Measurements from ENCODE around the gene OASL.

The OASL gene

DNA sequence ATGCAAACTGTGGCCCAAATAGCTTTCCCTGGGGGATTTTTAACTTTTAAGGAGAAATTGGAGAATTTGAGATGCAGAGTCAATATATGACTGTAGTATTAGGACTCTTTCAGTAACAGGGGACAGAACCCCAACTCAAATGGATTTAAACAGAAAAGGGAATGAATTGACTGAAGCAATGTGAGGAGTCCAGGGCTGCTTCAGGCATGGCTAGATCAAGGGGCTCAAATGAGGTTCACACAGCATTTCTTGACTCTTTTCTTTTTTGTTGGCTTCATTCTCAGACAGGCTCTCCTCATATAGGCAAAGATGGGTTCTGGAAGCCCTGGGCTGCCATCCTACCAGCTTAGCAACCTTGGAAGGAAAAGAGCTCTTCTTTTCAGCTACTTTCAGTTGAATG, 47.1 kb downstream of the OASL start:
- no peak for DNase-seq (ENCODE audit: low read depth)

DNA sequence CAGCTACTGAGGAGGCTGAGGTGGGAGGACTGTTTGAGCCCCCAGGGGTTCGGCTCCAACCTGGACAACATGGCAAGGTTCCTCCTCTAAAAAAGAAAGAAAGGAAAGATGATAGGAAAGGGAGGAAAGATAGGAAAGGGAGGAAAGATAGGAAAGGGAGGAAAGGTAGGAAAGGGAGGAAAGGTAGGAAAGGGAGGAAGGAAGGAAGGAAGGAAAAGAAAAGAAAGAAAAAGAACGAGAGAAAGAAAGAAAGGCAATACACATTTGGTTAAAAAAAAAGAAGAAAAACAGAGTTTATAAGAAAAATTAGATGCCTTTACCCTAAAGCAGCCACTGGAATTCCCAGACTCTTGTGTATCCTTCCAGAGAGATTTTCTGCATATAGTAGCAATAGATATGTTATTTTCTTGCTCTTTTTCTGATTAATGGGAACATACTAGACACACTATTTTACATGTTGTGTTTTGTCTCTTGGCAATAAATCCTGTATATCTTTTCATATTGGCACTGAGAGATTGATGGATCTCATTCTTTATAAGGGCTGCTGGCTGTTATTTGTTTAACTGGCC, 48.5 kb downstream of the OASL start:
- DNase-seq (ENCODE audit: low read depth) = no peak

DNA sequence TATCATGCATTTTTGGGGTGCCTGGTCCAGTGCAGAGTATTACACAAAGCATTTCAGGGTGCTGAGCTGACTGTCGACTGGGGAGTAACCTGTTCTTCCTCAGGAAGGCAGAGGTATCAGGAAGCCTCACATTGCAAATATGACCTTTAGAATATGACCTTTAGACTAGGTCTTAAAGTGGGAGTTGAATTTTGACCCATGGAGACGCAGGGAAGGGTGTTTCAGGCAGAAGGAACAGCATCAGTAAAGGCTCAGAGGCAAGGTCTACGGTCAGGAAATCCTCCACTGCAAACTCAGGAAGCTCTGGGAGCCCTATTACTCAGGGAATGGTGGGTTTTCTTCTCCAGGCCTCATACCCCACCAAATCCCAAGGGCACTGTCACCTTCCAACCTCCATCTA, 49.4 kb downstream of the OASL start:
- no peak for DNase-seq (ENCODE audit: low read depth)

DNA sequence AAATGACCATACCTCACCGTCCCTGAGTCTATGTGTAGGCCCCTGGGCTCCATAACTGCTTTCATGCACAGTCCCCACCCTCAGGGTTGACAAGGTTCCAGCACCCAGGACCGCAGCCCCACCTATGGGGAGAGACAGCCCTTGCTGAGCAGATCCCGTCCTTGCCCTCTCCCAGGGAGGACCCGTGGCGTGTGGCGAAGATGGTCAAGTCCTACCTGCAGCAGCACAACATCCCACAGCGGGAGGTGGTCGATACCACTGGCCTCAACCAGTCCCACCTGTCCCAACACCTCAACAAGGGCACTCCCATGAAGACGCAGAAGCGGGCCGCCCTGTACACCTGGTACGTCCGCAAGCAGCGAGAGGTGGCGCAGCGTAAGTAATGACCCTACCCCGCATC, 50.4 kb downstream of the OASL start:
- DNase-seq (ENCODE audit: low read depth) = no peak

DNA sequence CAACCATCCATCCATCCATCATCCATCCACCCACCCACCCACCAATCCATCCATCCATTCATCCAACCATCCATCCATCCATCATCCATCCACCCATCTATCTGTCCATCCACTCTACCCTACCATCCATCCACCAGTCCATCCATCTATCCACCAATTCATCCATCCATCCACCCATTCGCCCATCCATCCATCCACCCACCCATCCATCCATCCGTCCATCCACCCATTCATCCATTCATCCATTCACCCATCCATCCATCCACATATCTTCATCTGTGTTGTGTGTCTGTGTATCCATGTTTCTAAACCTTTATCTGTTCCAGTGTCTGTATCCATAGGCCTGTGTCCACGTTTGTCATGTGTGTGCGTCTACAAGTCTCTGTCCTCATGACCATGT, 50.8 kb downstream of the OASL start:
- no peak for DNase-seq (ENCODE audit: low read depth)

DNA sequence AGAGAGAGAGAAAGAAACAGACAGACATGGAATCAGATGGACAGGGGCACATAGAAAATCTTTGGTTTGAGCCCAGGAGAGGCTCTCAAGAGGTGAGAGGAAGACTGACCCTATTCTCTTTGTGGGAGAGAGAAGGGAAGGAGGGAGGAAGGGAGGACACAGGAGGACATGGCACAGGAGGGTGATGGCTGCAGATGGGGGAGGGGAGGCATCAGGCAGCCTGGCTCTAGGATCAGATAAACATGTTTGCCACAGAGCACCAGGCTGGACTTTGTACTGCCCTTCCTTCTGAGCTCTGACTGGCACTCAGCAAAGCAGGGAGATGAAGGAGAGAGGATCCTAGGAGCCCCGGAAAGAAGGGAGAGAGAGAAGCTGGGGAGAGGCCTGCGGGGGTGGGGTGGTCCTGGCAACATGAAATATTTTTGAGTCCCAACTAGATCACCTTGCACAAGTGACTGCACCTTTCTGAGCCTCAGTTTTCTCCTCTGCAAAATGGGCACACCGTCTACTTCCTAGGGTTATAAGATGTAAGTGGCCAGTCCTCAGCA, 54.6 kb downstream of the OASL start:
- DNase-seq (ENCODE audit: low read depth) = no peak

DNA sequence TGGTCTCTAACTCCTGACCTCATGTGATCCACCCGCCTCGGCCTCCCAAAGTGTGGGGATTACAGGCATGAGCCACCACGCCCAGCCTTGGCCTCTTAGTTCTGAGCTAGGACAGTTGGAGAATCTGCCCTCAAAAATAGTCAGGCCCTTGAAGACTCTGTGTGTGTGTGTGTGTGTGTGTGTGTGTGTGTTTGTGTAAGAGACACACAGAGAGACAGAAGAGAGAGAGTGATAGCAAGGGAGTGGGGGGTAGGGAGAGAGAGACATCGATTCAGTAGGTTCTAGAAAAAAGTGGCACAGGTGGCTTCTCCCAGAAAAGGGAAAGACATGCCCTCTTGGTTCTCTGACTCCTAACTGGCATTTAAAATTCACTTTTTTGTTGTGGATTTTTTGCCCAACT, 55.3 kb downstream of the OASL start:
- DNase-seq (ENCODE audit: low read depth) = no peak

DNA sequence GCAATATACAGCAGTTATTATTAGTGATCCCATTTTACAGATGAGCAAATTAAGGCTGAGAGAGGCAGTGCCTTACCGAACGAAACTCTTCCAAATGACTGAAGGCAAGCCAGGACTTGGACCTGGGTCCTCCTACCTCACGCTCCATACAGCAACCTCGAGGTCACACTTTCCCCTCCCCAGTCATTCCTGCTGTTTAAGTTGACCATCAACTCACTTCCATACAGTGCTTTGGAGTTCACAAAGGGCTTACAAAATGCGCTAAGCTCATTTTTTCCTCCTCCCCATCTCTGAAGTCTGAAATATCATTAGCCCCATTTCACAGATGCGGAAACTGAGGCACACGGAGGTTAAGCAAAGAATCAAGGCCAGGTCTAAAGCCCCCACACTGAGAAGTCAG, 56.4 kb downstream of the OASL start:
- no peak for DNase-seq (ENCODE audit: low read depth)

DNA sequence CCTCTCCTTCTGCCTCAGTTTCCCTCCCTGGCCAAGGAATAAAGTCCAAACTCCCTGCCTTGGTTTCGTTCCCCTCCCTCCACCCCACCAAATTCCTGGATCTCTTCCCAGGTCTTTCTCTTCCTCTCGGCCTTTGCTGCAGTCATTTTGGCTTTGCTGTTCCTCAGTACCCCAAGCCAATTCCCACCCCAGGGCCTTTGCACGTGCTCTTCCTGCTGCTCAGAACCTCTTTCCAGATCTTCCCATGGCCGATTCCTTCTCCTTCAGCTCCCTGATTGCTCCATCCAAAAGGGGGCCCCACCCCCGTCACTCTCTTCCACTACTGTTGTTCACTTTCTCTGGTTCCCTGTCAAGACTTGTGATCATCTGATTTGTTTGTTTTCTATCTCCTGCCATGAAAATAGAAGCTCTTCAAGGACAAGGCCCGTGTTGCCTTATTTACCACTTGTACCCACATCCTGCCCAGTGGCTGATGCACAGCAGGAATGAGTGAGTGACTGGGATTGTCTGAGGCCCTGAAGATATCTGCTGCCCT, 57.6 kb downstream of the OASL start:
- no peak for DNase-seq (ENCODE audit: low read depth)

DNA sequence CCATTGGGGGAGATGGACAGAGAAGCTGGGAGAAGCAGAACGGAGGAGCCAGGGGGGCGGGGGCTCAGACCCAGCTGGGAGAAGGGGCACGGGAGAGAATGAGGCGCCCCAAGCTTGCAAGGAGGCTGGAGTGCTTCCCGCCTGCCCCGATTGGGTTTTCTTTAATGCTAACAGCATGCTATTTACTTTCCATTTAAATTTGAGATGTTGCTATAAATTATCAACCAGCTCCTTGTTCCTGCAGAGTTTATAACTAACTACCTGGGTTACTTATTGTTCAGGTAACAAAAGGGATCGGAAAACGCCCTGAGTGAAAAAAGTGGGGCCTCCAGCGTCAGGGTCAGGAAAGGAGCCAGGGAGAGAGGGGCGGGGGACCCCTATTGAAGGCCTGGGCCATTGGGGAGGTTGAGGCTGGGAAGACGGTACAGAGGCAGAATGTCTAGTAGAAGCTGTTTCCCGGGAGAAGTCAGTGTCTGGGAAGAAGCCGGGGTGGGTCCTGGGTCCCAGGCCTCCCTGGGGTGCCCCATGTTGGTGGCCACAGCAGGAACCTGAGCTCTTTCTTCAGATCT, 58.2 kb downstream of the OASL start:
- no peak for DNase-seq (ENCODE audit: low read depth)

DNA sequence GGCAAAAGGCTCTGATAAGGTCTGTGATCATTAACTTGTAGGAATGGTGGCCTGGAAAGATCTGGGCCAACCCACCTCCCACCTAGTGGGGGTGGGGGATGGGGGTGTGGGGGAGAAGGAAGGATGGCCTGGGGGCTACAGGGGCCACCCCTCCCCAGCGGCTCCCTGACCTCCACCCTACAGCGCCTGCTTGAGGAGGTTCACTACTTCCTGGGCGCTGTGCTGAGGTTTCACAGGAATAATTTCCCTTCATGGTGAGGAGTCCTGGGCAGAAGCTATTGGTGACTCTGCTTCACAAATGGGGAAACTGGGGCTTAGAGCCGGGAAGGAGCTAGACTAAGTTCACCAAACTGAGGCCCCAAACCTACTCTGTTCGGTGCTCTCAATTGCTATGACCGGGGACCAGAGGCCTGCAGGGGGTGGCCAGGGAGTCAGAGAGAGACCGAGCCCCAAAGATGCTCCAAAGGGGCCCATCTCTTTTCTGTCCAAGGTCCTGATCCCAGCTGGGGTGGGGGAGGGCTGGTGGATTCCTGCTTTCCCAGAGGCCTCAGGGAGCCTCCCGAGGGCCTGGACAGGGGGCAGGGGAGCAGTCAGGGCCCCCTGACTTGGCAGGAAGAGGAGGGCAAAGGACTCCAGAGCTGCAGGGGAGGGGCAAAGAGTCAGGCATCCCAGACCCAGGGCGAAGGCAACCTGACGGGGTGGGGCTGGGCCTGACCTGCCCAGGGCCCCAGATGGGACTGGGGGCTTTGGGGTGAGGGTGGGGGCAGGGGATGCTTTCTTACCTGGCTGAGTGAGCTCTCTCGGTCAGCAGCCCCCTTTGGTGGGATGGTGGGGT, 59.0 kb downstream of the OASL start:
- no peak for DNase-seq (ENCODE audit: low read depth)

DNA sequence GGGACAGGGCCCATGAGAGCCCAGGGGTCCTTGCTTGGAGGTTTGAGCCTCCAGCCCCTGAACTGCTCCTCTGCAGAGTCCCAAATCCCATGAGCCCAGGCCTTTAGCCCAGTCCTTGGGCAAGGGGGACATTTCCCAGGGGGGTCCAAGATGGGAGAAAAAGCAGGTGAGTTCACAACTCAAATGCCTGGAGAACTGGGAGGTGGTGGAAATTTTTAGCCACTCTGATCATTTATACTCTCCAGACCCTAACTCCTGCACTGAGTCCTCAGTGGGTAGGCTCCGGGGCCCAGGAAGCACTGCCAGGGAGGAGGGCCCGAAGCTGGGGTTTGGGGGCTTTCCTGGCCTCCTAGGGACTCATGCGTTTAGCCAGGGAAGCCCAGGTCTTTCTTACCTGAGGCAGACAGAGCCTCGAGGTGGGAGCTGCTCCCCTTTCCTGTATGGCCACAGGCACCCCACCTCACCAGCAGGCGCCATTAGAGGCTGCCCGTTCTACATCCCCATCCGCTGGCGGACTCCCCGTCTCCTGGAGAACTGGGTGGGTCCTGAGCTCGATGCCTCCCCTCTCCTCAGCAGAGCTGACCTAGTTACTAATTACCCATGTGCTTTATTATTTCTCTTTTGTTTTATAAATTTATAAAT, 59.7 kb downstream of the OASL start:
- DNase-seq (ENCODE audit: low read depth) = no peak

DNA sequence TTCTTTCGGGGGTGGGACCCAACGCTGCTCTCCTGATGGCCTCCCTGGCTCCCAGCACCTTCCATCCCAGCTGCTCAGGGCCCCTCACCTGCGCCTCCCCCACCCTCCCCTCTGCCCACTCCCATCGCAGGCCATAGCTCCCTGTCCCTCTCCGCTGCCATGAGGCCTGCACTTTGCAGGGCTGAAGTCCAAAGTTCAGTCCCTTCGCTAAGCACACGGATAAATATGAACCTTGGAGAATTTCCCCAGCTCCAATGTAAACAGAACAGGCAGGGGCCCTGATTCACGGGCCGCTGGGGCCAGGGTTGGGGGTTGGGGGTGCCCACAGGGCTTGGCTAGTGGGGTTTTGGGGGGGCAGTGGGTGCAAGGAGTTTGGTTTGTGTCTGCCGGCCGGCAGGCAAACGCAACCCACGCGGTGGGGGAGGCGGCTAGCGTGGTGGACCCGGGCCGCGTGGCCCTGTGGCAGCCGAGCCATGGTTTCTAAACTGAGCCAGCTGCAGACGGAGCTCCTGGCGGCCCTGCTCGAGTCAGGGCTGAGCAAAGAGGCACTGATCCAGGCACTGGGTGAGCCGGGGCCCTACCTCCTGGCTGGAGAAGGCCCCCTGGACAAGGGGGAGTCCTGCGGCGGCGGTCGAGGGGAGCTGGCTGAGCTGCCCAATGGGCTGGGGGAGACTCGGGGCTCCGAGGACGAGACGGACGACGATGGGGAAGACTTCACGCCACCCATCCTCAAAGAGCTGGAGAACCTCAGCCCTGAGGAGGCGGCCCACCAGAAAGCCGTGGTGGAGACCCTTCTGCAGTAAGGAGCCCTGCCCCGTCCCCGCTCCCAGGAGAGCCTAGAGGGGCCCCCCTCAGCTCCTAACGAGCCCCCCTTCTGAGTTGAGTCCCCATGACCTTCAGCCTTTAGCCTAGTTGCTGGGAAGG, 60.5 kb downstream of the OASL start, which contains the start of gene HNF1A:
TSS of gene HNF1A (plus strand) at position 248 of the 924 bp plus-strand sequence. CDS start at position 474, 226 bp downstream.
- no peak for DNase-seq (ENCODE audit: low read depth)

DNA sequence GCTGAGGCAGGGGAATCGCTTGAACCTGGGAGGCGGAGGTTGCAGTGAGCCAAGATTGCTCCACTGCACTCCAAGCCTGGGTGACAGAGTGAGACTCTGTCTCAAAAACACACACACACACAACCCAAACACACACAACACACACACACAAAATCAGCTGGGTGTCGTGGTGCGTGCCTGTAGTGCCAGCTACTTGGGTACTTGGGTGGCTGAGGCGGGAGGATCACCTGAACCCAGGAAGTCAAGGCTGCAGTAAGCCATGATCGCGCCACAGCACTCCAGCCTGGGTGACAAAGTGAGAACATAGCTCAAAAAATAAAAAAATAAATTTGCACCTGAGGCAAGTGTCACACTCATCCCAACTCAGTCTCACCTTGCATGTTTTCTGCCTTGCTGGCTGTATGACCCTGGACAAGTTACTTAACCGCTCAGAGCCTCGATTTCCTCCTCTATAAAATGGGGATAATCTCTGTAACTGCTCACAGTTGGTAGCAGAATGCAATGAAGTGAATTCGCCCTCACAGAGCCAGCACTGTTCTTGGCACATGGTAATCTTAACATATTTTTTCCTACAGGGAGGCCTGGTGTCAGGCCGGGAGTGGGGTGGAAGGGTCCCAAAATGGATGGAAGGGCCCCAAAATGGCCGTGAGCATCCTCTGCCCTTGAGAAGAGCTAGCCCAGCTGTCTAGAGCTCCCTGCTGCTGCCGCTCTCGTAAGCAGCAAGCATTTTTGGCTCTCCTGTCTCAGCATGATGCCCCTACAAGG, 61.3 kb downstream of the OASL start:
- DNase-seq (ENCODE audit: low read depth) = no peak

DNA sequence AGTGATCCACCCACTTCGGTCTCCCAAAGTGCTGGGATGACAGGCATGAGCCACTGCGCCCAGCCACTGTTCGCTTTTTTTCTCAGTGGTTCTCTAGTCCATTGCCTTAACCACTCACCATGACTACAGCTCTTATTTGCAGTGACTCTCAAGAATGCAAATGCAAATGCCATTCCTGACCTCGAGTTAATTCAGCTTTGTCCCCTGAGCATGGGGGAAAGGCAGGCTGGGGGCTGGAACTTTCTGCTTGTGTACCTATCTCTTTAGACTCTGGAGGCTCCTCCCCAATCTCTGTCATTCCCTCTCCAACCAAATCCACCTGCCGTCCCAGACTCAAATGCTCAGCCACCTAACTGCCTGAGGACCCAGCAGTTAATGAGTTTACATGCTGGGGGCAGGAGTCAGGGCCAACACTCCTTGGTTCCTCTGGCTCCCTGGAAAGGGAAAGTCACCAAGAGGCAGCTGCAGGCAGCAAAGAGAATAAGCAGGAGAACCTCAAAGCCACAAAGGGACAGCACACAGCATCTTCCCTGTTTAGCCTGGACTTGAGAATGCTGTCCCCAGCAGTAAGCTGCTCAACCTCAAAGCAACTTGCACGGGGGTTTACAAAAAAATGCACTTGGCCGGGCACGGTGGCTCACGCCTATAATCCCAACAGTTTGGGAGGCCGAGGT, 66.0 kb downstream of the OASL start:
- no peak for DNase-seq (ENCODE audit: low read depth)

DNA sequence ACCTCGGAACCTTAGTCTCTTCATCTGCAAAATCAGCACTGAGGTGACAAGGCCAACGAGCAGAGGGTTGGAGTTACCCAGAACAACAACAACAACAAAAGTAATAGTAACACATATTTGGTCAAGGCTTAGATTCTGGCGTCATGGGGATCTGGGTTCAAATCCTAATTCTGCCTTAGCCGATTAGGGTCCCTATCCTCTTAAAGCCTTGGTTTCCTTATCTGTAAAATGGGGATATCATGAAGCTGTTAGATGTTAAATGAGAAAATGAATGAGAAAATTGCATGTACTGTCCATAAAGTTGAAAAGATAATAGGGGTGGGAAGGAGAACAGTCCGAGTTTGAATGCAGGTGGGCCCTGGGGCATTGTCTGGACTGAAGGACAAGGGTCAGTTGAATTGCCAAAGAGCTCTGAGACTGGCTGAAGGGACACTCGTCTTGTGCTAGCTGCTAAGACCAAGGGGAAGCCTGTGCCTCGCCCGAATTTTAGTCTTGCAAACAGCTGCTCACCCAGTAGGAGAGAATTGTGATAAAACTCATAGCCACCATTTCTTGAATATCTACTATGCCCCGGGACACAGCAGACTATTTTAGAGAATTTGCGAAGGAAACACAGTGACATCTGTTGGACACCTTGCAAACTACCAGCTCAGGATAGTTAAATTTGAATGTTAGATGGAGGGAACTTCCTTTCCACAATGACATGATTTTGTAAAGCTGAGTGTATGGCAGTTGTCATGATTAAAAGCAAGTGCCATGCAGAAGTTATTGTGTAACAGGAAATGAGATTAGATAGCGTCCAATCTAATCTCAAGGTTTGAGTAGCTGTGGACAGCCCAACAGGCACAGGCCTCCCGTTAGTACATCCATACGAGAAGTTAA, 67.5 kb downstream of the OASL start:
- DNase-seq (ENCODE audit: low read depth) = peak; percentile 9

DNA sequence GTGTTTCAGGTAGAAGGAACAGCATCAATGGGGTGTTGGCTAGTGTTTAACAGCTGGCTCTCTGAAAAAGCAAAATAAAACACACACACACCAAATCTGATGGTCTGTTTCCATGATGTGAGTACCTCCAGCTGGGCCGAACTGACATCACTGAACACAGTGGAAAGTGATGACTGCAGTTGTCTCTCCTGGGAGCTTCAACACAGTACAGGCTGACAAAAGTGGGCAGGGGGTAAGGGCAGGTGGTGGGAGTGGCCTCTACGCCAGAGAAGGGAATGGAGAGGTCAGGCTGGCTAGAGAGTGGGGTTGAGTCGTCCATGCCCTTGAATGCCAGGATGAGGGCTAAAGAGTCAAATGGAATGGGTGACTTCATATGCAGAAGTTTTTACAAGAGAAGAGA, 68.7 kb downstream of the OASL start:
- no peak for DNase-seq (ENCODE audit: low read depth)
